ENCODE data around the gene IFNL2. TPM values are rescaled to one million over a fixed set of nuclear protein-coding genes. Genes with fewer than 3 reads are reported as not detected.

IFNL2 gene
- total RNA-seq, 2 experiments from 2014 or later, result not detected

DNA sequence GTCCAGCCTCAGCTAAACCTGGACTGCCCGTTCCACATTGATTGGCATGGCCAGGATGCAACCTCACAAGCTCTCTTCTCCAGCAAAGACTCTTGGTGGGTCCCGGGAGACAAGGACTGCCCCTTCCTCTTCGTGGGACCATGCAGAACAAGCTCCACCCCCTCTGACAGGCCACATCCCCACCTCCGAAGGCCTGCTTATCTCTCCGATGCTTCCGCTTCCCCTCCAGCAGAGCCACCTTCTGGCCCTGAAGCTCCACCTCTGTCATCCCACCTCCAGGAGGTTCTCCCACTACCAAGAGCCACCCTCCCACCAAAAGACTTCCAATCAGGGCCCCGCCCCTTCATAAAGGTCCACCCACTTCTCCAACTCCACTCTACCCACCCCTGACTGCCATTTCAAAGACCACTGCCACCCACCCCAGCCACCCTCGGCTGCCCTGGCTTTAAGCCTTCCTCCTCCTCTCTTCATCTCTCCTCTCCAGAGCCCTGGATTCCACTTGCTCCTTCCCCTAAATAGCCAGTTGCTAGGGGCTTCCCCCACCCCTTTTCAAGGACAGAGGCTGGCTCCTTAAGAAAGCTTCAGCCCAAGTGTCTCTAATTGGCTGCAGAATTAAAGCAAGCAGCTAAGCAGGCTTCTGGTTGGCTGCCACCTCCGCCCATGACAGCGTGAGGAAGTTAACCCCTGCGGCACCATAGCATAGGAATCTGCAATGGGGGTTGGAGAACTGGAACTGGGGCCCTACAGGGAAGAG is 42.5 kb downstream of the IFNL2 start:
- Mint-ChIP-seq H3K27me3 (no peaks in the 10 kb centered on the region), H3K27ac (no peak overlapping the region), H3K9me3 (ENCODE audit: low read depth) (no peaks in the 10 kb centered on the region), H3K4me3 (no peak overlapping the region), H3K36me3 (ENCODE audit: low read depth) (peaks cover 35% of the 10 kb centered on the region), H3K4me1 (peaks cover 3% of the 10 kb centered on the region)
- ChIA-PET POLR2A (no interaction called here), CTCF (interaction anchor here (1.0 to 2.8 kb wide), 2 partner anchors 17 kb away, joined by 3 to 10 read pairs; no protein-coding TSS in a partner anchor)
- DNase-seq (no peak), ATAC-seq (no peak)
- intact Hi-C loops (cut with DNase I, micrococcal nuclease), result no loop called here

DNA sequence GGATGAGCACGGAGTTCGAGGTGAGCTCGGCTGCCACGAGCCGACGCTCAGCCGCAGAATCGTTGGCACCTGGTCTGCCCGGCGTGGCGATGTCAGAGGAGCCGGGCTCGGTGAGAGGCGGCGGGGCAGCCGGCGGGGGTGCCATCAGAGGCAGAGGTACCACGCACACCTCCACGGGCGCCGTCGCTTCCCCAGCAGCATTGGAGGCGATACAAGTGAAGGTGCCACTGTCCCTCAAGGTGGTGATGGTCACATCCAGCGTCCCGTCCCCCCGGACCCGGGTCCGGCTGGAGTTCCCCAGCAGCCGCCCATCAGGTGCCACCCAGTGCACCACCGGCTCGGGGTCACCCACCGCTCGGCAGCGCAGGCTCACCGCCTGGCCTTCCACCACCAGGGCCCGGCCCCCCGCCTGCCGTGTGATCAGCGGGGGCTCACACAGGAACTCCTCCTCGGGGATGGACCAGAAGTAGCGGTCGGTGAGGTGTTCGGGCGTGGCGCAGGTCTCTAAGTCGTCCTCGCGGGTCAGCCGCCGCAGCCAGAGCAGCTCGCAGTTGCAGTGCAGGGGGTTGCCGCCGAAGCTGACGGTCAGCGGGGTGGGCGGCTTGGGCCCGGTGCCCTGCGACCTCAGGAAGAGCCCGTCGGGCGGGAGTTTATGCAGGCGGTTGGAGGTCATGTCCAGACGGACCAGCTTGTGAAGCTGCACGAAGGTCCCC is 46.0 kb downstream of the IFNL2 start:
- H3K4me3 Mint-ChIP-seq, result no peak overlapping the region
- ATAC-seq (no peak), DNase-seq (no peak)
- CTCF ChIA-PET, result no interaction called here
- peaks cover 33% of the 10 kb centered on the region for H3K36me3 Mint-ChIP-seq (ENCODE audit: low read depth)
- intact Hi-C loops (cut with DNase I, micrococcal nuclease), result no loop called here
- peaks cover 7% of the 10 kb centered on the region for H3K4me1 Mint-ChIP-seq
- H3K9me3 Mint-ChIP-seq (ENCODE audit: low read depth), result no peaks in the 10 kb centered on the region
- H3K27me3 Mint-ChIP-seq, result no peaks in the 10 kb centered on the region
- POLR2A ChIA-PET, result no interaction called here
- H3K27ac Mint-ChIP-seq, result no peak overlapping the region

DNA sequence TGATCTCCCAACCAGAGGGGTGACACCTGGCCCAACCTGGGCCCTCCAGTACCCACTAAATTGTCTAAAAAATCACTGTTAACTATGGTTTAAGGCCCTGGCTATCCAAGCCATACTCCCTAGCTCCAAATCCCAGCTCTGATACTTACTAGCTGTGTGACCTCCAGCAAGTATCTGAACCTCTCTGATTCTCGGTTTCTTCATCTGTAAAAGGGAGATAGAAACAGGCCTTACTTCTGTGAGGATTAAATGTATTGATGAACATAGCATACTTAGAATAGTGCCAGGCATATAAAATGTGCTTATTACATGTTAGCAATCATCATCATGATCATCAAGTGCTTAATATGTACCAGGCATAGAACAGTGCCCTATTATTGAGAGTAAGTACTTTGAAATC is 47.7 kb downstream of the IFNL2 start:
- ATAC-seq (no peak), DNase-seq (no peak)
- POLR2A ChIA-PET, result no interaction called here
- no peak overlapping the region for H3K4me3 Mint-ChIP-seq
- H3K27me3 Mint-ChIP-seq, result no peaks in the 10 kb centered on the region
- peaks cover 25% of the 10 kb centered on the region for H3K36me3 Mint-ChIP-seq (ENCODE audit: low read depth)
- H3K4me1 Mint-ChIP-seq, result peaks cover 12% of the 10 kb centered on the region
- H3K9me3 Mint-ChIP-seq (ENCODE audit: low read depth), result no peaks in the 10 kb centered on the region
- intact Hi-C loops (cut with DNase I, micrococcal nuclease), result no loop called here
- H3K27ac Mint-ChIP-seq, result no peak overlapping the region
- CTCF ChIA-PET, result no interaction called here

DNA sequence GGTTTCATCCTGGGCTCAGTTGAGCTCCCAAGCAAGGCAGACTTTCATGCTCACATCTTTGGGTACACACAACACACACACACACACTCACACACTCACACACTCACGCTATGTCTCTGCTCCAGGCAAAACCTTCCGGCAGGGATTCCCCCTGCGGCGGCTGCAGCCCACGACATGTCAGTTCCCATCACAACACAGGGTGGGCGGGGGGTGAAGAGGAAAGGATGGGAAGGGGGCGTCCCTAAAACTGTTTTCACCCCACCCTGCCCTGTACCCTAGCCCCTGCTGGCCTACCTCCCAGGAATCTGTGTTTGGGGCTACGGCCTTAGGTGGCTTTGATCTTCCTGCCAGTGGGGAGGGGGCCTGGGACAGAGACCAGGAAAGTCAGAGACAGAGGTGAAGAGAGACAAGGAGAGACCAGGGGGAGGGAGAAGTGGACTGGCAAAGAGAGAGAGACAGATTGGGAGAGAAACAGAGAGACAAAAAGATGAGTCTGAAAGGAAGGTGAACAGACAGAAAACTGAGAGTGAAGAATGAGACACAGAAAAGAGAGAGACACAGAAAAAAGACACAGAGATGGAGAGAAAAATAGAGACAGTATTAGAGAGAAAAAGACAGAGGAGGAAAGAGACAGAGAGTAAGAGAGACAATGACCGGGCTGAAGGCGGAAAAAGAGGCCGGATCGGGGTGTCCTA is 48.6 kb downstream of the IFNL2 start:
- DNase-seq (no peak), ATAC-seq (no peak)
- Mint-ChIP-seq H3K27ac (no peak overlapping the region), H3K9me3 (ENCODE audit: low read depth) (no peaks in the 10 kb centered on the region), H3K36me3 (ENCODE audit: low read depth) (peaks cover 21% of the 10 kb centered on the region), H3K4me3 (no peak overlapping the region), H3K4me1 (peaks cover 17% of the 10 kb centered on the region), H3K27me3 (no peaks in the 10 kb centered on the region)
- ChIA-PET POLR2A (no interaction called here), CTCF (no interaction called here)
- intact Hi-C loops (cut with DNase I, micrococcal nuclease), result no loop called here

DNA sequence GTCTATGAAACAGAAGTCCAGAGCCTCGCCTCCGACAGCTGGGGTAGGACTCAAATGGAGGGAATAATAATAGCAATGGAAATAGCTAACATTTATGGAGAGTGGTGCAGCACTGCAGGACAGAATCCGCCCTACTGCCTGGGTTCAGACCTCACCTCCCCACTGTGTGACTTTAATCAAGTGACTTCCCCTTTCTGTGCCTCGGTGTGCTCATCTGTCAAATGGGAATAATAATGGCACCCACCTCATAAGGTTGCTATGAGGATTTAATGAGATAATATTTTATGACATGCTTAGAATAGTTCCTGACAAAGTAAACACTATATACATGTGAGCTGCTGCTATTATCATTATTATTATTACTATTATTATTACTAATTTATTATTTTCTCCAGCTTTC is 49.3 kb downstream of the IFNL2 start:
- POLR2A ChIA-PET, result no interaction called here
- no peak overlapping the region for H3K27ac Mint-ChIP-seq

DNA sequence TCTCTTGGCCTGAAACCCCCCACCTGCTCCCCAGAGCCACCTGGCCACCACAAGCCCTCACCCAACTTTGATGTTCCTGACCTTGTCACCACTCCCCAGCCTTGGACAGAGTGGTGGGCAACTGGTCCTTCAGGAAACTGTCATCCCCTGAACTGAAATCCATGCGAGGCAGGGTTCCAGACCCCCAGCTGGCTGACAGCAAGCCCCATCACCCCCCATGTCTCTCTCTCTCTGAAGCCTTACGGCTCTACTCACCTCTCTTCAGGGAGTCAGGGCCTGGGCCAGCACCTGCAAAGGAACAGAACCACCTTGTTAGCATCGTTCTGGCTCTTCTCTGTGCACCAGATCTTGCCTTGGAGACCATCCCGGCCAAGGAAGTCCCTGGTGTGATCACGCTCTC is 49.9 kb downstream of the IFNL2 start:
- Mint-ChIP-seq H3K4me1 (peaks cover 17% of the 10 kb centered on the region), H3K36me3 (ENCODE audit: low read depth) (peaks cover 13% of the 10 kb centered on the region), H3K4me3 (no peak overlapping the region), H3K9me3 (ENCODE audit: low read depth) (no peaks in the 10 kb centered on the region), H3K27me3 (no peaks in the 10 kb centered on the region), H3K27ac (no peak overlapping the region)
- ChIA-PET POLR2A (no interaction called here), CTCF (no interaction called here)
- DNase-seq (no peak), ATAC-seq (no peak)
- intact Hi-C loops (cut with DNase I, micrococcal nuclease), result no loop called here

More for the DNA sequence above, 49.3 kb downstream of the IFNL2 start:
- Mint-ChIP-seq H3K4me1 (peaks cover 17% of the 10 kb centered on the region), H3K9me3 (ENCODE audit: low read depth) (no peaks in the 10 kb centered on the region), H3K27me3 (no peaks in the 10 kb centered on the region), H3K36me3 (ENCODE audit: low read depth) (peaks cover 15% of the 10 kb centered on the region), H3K4me3 (no peak overlapping the region)
- no peak for DNase-seq
- intact Hi-C loops (cut with DNase I, micrococcal nuclease), result no loop called here
- CTCF ChIA-PET, result no interaction called here
- ATAC-seq, result no peak

DNA sequence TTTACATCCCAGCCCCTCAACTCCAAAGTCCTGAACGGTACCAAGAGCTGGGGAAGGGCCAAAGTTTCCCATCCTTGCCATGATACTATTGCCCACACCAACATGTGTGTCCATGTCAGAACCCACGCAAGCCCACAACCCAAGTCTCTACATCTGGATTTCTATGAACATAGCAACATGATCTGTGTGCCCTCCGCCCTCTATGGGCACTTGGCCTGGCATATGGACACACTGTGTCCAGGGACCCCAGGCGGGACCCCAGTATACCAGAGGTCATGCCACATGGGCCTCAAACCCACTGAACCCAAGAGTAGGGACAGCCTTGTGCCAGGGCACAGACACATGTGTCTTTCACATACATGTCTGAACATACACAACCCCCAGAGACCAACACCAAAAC is 50.5 kb downstream of the IFNL2 start:
- Mint-ChIP-seq H3K36me3 (ENCODE audit: low read depth) (peaks cover 9% of the 10 kb centered on the region), H3K9me3 (ENCODE audit: low read depth) (no peaks in the 10 kb centered on the region), H3K27me3 (no peaks in the 10 kb centered on the region), H3K4me1 (peaks cover 17% of the 10 kb centered on the region), H3K4me3 (peak overlapping the region; percentile 77), H3K27ac (no peak overlapping the region)
- ChIA-PET CTCF (no interaction called here), POLR2A (no interaction called here)
- DNase-seq (no peak), ATAC-seq (no peak)
- intact Hi-C loops (cut with DNase I, micrococcal nuclease), result no loop called here

DNA sequence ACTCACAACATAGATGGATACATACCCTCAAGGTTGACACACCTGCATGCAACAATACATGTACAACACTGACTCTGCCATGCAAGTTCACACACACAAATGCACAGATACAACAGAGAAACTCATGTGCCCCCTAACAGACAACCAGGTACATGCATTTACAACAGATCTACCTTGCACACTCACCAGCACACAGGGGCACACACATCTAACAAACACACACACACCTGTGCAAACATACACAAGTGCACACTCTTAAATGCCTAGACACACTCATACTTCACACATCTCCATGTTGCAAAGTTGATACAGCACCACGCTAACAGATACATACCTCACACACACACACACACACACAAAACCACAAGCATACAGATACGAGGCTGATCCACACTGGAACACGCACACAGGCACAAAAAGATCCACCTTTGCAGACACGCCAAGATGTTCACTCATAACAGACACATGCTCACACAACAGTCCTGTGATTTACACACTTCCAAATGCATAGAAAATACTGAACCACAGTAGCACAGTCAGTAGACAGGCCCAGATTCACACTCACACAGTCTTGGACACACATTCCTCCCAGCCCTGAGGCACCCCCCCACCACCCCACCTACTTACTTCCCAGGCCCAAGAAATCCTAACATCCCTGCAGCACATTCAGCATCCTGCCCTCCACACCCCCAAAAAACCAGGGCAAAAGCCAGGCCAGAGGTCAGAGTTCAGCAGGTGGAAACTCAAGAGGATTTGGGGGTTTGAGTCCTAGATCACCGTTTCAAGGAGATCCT is 51.1 kb downstream of the IFNL2 start:
- ChIA-PET CTCF (no interaction called here), POLR2A (no interaction called here)
- Mint-ChIP-seq H3K4me1 (peaks cover 17% of the 10 kb centered on the region), H3K27ac (peak overlapping the region; percentile 29), H3K9me3 (ENCODE audit: low read depth) (no peaks in the 10 kb centered on the region), H3K27me3 (no peaks in the 10 kb centered on the region), H3K36me3 (ENCODE audit: low read depth) (peaks cover 6% of the 10 kb centered on the region), H3K4me3 (peak overlapping the region; percentile 77)
- DNase-seq (no peak), ATAC-seq (no peak)
- intact Hi-C loops (cut with DNase I, micrococcal nuclease), result no loop called here

Other genes starting within 250 kb of the IFNL2 start
- under 1 TPM; 0.71 to 0.90 TPM for gene FBXO27, start 235.8 kb upstream of the IFNL2 start, total RNA-seq
- gene ACP7, start 184.0 kb upstream of the IFNL2 start, total RNA-seq, result not detected
- gene PAK4, start 142.6 kb upstream of the IFNL2 start, total RNA-seq, result 10 to 100 TPM; 14.2 to 22.6 TPM
- gene NCCRP1, start 71.4 kb upstream of the IFNL2 start, total RNA-seq, result not detected
- not detected for gene SYCN, start 64.1 kb upstream of the IFNL2 start, total RNA-seq
- gene IFNL3, start 23.4 kb upstream of the IFNL2 start, total RNA-seq, result under 1 TPM; 0.34 to 0.53 TPM
- gene IFNL4, start 19.5 kb upstream of the IFNL2 start, total RNA-seq, result not detected
- under 1 TPM; 0.50 to 0.51 TPM for gene IFNL1, start 28.0 kb downstream of the IFNL2 start, total RNA-seq
- gene LRFN1, start 52.5 kb downstream of the IFNL2 start, total RNA-seq, result 1 to 10 TPM; 5.3 to 5.4 TPM
- gene GMFG, start 67.6 kb downstream of the IFNL2 start, total RNA-seq, result 100 to 1,000 TPM; 231 to 333 TPM
- 10 to 100 TPM; 45.2 to 46.9 TPM for gene SAMD4B, start 74.0 kb downstream of the IFNL2 start, total RNA-seq
- gene PAF1, start 122.7 kb downstream of the IFNL2 start, total RNA-seq, result 10 to 100 TPM; 40.4 to 54.2 TPM
- gene MED29, start 123.0 kb downstream of the IFNL2 start, total RNA-seq, result 10 to 100 TPM; 24.0 to 34.6 TPM
- 10 to 100 TPM; 69.1 to 69.3 TPM for gene ZFP36, start 138.5 kb downstream of the IFNL2 start, total RNA-seq
- 10 to 100 TPM; 46.0 to 65.5 TPM for gene PLEKHG2, start 144.3 kb downstream of the IFNL2 start, total RNA-seq
- 1,000 to 10,000 TPM; 3,146 to 3,331 TPM for gene RPS16, start 167.6 kb downstream of the IFNL2 start, total RNA-seq
- gene SUPT5H, start 177.2 kb downstream of the IFNL2 start, total RNA-seq, result 100 to 1,000 TPM; 157 to 165 TPM
- 100 to 1,000 TPM in 1 of 2 experiments, 10 to 100 TPM in 1; 99.4 to 126 TPM for gene TIMM50, start 212.4 kb downstream of the IFNL2 start, total RNA-seq
- under 1 TPM; 0.72 to 0.94 TPM for gene DLL3, start 230.6 kb downstream of the IFNL2 start, total RNA-seq
- not detected for gene SELENOV, start 246.7 kb downstream of the IFNL2 start, total RNA-seq

Measured in activated CD4-positive, alpha-beta T cell treated with anti-CD3 and anti-CD28 coated beads for 36 hours (primary cell).